Measurements from ENCODE around the gene ABHD12. TPM values are rescaled to one million over a fixed set of nuclear protein-coding genes. Genes with fewer than 3 reads are reported as not detected.

Gene ABHD12
- total and polyA plus RNA-seq, 8 donors: 44.4 to 73.0 (median 57.5) TPM

DNA sequence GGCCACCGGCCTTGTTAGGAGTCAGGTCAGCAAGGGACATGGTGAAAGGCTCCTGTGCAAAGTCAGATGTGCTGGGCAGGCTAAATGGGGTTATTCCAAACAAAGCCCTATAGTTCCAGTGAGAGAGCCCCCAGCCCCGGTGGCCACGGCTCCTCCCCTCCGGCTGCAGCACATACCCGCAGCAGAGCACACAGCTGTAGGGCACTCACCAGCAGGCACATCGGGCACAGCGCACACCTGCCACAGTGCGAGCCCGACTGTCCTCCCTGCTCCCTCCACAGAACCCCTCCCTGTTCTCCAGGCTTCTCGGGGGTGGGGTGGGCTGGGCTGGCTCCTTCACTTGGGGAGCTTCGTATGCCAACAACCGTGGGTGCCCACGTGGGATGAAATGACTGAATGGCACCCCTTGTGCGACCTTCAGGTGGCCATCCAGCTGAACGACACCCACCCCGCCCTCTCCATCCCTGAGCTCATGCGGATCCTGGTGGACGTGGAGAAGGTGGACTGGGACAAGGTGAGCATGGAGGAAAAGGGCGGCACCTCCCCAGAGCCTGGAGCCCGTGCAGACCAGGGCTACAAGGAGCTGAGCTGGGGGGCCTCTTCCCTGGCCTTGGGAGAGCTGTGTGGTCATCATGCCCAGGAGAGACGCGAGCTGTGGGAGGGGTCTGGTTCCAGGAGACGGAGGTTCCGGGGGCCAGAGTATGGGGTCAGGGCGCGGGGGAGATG, 111.8 kb downstream of the ABHD12 start:
- no peak for FAIRE-seq
- intact Hi-C loops (cut with DNase I): no loop called here
- Histone ChIP-seq H3K36me3 (peaks cover 0 to 40% (median 4%) of the 10 kb centered on the region in 3 donors), H3K4me3 (no peak overlapping the region), H3K9me3 (no peaks in the 10 kb centered on the region), H3K4me1 (peaks cover 0 to 4% (median 0%) of the 10 kb centered on the region in 3 donors), H3K27ac (no peak overlapping the region), H3K27me3 (no peaks in the 10 kb centered on the region)
- ATAC-seq: no peak
- TF ChIP-seq CTCF (IDR thresholded peaks at IDR 0.05): no peak
- 95 to 97% methylated on average over 26 of the region's 26 CpGs for WGBS, 2 donors
- peak; percentile 4 to 51 (median 12) for DNase-seq

GRCh38 chr20:25277941-25278521, 112.6 kb downstream of the ABHD12 start:
- H3K4me3 ChIP-seq: no peak overlapping the region
- H3K4me1 ChIP-seq: peaks cover 0 to 4% (median 0%) of the 10 kb centered on the region in 3 donors
- 93 to 95% methylated on average over 19 of the region's 19 CpGs for WGBS, 2 donors
- H3K36me3 ChIP-seq: peaks cover 0 to 35% (median 4%) of the 10 kb centered on the region in 3 donors
- FAIRE-seq (no peak), ATAC-seq (no peak), DNase-seq (peak; percentile 0 to 49 (median 14))
- no peaks in the 10 kb centered on the region for H3K27me3 ChIP-seq
- H3K9me3 ChIP-seq: no peaks in the 10 kb centered on the region
- TF ChIP-seq CTCF (IDR thresholded peaks at IDR 0.05): no peak
- intact Hi-C loops (cut with DNase I): no loop called here
- no peak overlapping the region for H3K27ac ChIP-seq

GRCh38 chr20:25277051-25277801, 113.4 kb downstream of the ABHD12 start:
- DNase-seq (peak; percentile 1 to 56 (median 21)), ATAC-seq (no peak), FAIRE-seq (no peak)
- no peaks in the 10 kb centered on the region for H3K27me3 ChIP-seq
- no peak for TF ChIP-seq CTCF (IDR thresholded peaks at IDR 0.05)
- H3K36me3 ChIP-seq: peaks cover 2 to 34% (median 4%) of the 10 kb centered on the region in 3 donors
- intact Hi-C loops (cut with DNase I): no loop called here
- peaks cover 0 to 4% (median 0%) of the 10 kb centered on the region in 3 donors for H3K4me1 ChIP-seq
- no peaks in the 10 kb centered on the region for H3K9me3 ChIP-seq
- 91 to 93% methylated on average over 24 of the region's 24 CpGs for WGBS, 2 donors
- no peak overlapping the region for H3K27ac ChIP-seq
- no peak overlapping the region for H3K4me3 ChIP-seq

DNA sequence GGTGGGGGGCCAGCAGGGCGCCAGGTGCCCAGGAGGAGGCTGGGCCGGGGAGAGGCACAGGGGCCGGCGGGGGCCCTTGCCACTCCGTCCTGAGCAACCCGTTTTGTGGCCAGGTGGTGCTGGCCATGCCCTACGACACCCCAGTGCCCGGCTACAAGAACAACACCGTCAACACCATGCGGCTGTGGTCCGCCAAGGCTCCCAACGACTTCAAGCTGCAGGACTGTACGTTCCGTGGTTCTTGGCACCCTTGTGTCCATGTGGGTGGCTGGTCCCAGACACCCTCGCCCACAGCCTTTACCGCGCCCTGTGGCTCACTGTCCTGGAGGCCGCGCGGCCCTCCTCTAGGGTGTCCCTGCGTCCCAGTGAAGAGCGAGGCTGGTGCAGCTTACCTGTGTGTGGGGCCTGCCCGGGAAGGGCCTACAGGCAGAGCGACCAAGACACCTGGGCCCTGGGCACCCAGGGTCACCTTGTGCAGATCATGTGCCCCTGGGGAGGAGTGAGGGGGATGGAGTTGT, 114.0 kb downstream of the ABHD12 start:
- no peak overlapping the region for H3K27ac ChIP-seq
- WGBS, 2 donors: 94% methylated on average over 23 to 24 of the region's 24 CpGs
- FAIRE-seq (no peak), DNase-seq (peak in 5 of 6 donors; percentile 1 to 65 (median 10)), ATAC-seq (no peak)
- peaks cover 4 to 34% (median 7%) of the 10 kb centered on the region in 3 donors for H3K36me3 ChIP-seq
- H3K9me3 ChIP-seq: no peaks in the 10 kb centered on the region
- no peak for TF ChIP-seq CTCF (IDR thresholded peaks at IDR 0.05)
- H3K4me3 ChIP-seq: no peak overlapping the region
- intact Hi-C loops (cut with DNase I): no loop called here
- no peaks in the 10 kb centered on the region for H3K27me3 ChIP-seq
- H3K4me1 ChIP-seq: peaks cover 0 to 4% (median 0%) of the 10 kb centered on the region in 3 donors

Data from pancreas (tissue), 10 donors.